GM12878 (cell line): ENCODE results near the gene CUEDC1.

Experiments used
- CHD1 ChIP-seq: IDR thresholded peaks from 2 replicates; pipeline ENCODE4 v1.6.1; 2012; ENCODE audit warnings: low read depth, low read length, improper control_type of control experiment
- CHD4 ChIP-seq: fragments of 200-600 bp; sonication (generic); IDR thresholded peaks from 2 replicates; pipeline ENCODE4 v1.6.1; 2016; ENCODE audit warnings: mild to moderate bottlenecking
- CTCF ChIP-seq, 3 experiments: IDR thresholded peaks in 2 of 3; conservative IDR thresholded peaks in 1 of 3; 2 replicates each; pipeline ENCODE4 v1.5.1; 2011; ENCODE audit warnings: low read depth in 3 of 3, low read length in 3 of 3, mild to moderate bottlenecking in 3 of 3, control low read depth in 2 of 3, moderate library complexity in 2 of 3, inconsistent platforms in 1 of 3, mixed read lengths in 1 of 3; ENCODE audit not compliant: control insufficient read depth in 2 of 3, insufficient read depth in 1 of 3; ENCODE audit errors: extremely low read depth in 1 of 3
- FOS ChIP-seq: IDR thresholded peaks from 3 replicates; pipeline ENCODE4 v1.6.1; 2011; ENCODE audit warnings: borderline replicate concordance; ENCODE audit not compliant: insufficient read length; ENCODE audit errors: extremely low read depth
- JUND ChIP-seq: IDR thresholded peaks from 2 replicates; pipeline ENCODE4 v1.6.1; 2012; ENCODE audit warnings: low read depth, mild to moderate bottlenecking, low read length, improper control_type of control experiment, moderate library complexity
- LARP7 ChIP-seq: fragments of 450-650 bp; IDR thresholded peaks from 2 replicates; pipeline ENCODE4 v1.6.1; 2017; ENCODE audit warnings: mild to moderate bottlenecking
- NRF1 ChIP-seq: conservative IDR thresholded peaks from 2 replicates; pipeline ENCODE4 v1.6.1; 2011; ENCODE audit warnings: mild to moderate bottlenecking, low read depth, low read length, improper control_type of control experiment
- SMARCA5 ChIP-seq: fragments of 450-650 bp; IDR thresholded peaks from 2 replicates; pipeline ENCODE4 v1.6.1; 2017; ENCODE audit warnings: mild to moderate bottlenecking
- SREBF1 ChIP-seq: IDR thresholded peaks from 2 replicates; pipeline ENCODE4 v1.6.1; 2012; ENCODE audit warnings: mild to moderate bottlenecking, low read length
- TAF1 ChIP-seq: IDR thresholded peaks from 2 replicates; pipeline ENCODE4 v1.6.1; 2011; ENCODE audit warnings: mild to moderate bottlenecking, low read depth, low read length, borderline replicate concordance
- TARDBP ChIP-seq: IDR thresholded peaks from 2 replicates; pipeline ENCODE4 v1.6.1; 2016; ENCODE audit warnings: borderline replicate concordance

GRCh38 chr17:57855391-57856035, 99.7 kb downstream of the CUEDC1 start:
- no peak for TF ChIP-seq SMARCA5
- TF ChIP-seq CTCF (IDR thresholded peaks at IDR 0.05 in 2 of 3, conservative IDR thresholded peaks at IDR 0.05 in 1 of 3; ENCODE audit: control insufficient read depth in 2 of 3, extremely low read depth in 1 of 3, insufficient read depth in 1 of 3, low read depth in 3 of 3, low read length in 3 of 3) = no peak
- no peak for TF ChIP-seq TAF1
- no peak for TF ChIP-seq NRF1
- TF ChIP-seq SREBF1 = no peak
- TF ChIP-seq JUND = no peak
- no peak for TF ChIP-seq LARP7
- no peak for TF ChIP-seq CHD4
- no peak for TF ChIP-seq FOS
- no peak for TF ChIP-seq TARDBP
- no peak for TF ChIP-seq CHD1
